ENCODE results near the gene DPH1.

The DPH1 gene

GRCh38 chr17:2027528-2028233 lies 2.3 kb upstream of the DPH1 start:
- FAIRE-seq: no peak

- FAIRE-seq: no peak
Observed at GRCh38 chr17:2028234-2028614, 1.7 kb upstream of the DPH1 start.

DNA sequence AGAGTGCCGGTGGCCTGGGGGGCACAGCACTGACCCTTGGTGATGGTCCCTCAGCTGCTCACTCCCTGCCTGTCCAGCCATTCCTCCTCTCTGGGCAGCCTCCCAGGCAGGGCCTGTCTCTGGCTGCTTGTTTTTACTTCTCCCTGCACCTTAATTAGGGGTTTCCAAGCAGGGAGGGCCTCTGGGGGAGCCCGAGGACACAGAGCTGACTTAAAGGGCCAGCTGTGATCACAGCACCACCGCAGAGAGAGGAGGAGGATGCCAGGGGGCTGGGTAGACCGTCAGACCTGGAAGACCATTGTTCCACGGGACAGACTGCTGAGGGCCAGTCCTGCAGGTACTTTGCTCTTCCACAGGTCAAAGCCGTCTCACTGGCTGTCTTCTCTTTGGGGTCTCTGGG lies 1.2 kb upstream of the DPH1 start:
- FAIRE-seq: no peak

DNA sequence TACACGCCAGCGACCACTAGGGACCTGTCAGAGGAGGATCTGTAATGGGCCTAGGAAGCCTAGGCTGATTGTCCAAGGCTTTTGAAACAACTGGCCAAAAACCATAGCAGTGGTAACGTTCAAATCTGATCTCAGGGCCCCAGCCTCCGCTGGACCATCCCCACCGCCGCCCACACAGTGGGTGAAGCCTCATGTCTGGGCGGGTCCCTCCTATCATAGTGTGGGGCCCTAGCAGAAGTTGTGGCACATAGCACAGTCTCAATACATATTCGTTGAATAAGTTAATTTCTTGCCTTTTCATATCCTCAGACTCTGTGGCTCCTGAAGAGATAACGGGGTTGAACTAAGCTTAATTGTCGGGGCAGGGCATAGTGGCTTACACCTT lies 818 bp downstream of the DPH1 start:
- no peak for FAIRE-seq

- FAIRE-seq: no peak
Observed at GRCh38 chr17:2033153-2033552, 3.2 kb downstream of the DPH1 start.

DNA sequence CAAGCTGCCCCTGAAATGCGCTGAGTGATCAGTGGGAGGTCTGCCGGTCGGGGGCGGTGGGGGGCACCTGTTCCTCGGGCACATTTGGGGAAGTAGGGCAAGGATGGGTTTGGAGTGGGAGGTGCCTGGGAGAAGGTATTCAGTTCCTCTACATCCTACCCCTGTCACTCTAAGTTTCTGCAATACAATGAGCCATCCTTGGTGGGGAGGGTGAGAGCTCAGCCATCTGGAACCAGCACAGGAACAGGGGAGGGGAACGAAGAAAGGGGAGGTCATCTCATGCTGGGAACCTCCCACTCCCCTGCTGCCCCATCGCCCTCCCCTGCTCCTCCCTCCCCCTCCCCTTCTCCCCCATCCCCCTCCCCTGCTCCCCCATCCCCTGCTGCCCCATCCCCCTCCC lies 4.2 kb downstream of the DPH1 start:
- no peak for FAIRE-seq

DNA sequence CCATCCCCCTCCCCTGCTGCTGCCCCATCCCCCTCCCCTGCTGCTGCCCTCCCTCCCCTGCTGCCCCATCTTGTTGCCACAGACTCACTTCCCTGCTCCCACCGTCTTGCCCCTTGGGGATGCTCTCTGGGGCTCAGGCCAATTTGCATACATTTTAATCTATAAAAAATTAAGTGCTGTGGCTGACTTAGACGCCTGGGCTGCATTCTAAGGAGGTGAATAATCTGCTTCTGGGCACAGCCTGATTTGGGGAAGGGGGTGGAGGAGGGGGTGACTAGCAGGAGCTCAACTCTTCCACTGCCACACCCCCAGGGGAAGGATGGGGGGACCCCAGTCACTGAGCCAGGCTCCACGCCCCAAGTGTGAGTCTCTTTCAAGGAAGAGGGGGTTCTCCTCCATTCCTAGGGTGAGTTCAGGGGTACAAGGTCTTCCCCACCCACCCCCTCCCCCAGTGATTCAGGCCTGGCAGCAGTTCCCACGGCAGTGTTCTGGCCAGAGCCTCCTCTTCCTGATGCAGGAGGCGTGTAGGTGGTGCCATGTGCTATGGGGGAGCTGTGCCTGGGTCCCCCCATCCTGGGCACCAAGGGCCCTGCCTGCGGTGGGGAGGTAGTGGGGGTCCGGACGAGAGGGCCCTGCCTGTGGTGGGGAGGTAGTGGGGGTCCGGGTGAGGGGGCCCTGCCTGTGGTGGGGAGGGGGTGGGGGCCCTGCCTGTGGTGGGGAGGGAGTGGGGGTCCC lies 5.0 kb downstream of the DPH1 start:
- no peak for FAIRE-seq

DNA sequence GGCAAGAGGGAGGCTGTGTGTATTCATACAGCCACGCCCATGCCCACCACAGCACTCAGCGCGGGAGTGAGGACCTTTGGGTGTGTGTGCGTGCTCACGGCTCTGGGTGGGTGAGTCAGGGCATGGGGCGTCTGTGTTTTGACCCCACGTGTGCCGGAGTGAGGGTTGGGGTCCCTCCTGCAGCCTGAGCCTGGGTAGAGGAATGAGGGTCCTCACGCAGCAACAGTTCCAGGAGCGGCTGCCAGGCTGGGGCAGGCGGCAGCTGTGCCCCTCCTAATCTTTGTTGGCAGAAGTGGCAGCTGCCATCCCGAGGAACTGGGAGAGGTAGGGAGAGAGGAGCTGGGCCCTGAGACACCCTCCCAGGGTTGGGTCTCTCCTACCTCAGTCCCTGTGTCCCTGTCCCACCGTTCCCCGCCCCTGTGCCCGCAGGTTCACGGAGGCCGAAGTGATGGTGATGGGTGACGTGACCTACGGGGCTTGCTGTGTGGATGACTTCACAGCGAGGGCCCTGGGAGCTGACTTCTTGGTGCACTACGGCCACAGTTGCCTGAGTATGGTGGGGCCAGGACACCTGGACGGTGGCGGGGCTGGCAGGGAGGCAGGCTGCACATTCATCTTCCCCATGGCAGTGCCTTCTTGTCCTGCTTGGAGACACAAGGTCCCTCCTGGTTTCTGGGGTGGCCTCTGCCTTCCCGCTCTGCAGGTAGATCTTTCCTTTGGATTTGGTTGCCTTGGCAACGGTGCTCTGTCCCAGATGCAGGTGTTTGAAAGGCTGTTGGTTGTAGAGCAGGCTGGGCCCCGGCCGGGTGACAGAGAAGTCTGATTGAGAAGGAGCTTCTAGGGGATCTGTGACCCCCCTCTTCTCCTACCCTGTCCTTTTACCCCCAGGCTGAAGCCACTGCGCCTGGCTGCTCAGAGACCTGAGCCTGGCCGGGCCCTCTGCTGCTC lies 5.9 kb downstream of the DPH1 start:
- FAIRE-seq: no peak

GRCh38 chr17:2037155-2037554 lies 7.2 kb downstream of the DPH1 start:
- FAIRE-seq: no peak

- FAIRE-seq: no peak
Observed at GRCh38 chr17:2040219-2040827, 10.4 kb downstream of the DPH1 start.

DNA sequence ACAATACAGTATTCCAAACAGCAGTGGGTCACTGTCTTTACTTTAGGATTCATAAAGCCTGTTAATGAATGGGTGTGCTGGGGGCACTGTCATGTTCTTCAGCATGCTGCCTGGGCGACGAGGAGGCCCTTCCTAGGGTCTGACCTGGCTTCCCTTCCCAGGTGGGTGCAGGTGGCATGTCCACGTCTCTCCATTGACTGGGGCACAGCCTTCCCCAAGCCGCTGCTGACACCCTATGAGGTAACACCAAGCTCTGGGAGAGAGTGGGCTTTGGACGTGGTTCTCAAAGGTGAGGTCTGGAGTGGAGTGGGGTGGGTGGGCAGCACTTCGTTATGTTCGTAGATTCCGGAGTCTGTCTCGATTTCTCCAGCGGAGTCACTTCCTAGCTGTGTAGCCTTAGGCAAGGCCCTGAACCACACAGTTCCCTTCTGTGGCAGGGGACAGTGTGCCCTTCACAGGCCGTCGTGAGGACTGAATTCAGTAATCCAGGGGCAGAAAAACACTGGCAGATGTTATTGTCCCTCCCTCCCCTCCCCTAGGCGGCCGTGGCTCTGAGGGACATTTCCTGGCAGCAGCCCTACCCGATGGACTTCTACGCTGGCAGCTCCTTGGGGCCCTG lies 11.1 kb downstream of the DPH1 start:
- FAIRE-seq: no peak

DNA sequence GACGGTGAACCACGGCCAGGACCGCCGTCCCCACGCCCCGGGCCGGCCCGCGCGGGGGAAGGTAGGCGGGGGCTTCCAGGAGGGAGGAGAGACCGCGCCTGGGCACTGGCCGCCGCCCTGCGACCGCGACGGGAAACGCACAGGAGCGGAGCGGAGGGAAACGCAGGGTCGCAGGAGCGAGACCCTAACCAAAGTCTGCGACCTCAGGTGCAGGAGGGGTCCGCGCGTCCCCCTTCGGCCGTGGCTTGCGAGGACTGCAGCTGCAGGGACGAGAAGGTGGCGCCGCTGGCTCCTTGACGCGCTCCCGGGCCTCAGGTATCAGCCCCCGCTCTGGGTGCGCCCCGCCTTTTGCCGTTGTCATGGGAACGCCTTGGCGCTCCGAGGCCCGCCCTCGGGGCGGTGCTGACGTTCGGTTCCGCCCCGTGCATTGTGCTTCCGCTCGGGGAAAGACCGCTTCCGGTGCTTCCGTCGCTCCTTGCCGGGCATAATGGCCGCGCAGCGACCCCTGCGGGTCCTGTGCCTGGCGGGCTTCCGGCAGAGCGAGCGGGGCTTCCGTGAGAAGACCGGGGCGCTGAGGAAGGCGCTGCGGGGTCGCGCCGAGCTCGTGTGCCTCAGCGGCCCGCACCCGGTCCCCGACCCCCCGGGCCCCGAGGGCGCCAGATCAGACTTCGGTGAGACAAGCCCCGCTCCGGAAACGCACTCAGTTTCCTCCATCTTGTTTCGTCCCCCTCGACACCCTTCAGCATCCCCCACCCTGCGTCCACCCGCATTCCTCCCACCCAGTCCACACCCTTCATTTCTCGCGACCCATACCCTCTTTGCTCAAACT lies 11.8 kb downstream of the DPH1 start, which contains the start of gene OVCA2:
OVCA2 (plus strand) TSS at position 462 of the 829 bp plus-strand sequence; CDS start at position 488, 26 bp downstream.
- FAIRE-seq: peak; percentile 76

DNA sequence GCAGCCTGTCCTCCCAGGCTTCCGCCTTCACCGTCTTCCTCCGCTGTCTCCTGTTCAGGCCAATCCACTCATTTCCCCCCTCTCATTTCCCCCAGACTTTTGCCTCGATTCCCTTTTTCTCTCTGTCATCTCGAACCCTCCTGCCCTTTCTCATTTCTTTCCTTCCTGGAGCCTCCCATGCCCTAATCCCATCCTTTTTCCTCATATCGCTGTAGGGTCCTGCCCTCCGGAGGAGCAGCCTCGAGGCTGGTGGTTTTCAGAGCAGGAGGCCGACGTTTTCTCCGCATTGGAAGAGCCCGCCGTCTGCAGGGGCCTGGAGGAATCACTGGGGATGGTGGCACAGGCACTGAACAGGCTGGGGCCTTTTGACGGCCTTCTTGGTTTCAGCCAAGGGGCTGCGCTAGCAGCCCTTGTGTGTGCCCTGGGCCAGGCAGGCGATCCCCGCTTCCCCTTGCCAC lies 12.5 kb downstream of the DPH1 start:
- no peak for FAIRE-seq

DNA sequence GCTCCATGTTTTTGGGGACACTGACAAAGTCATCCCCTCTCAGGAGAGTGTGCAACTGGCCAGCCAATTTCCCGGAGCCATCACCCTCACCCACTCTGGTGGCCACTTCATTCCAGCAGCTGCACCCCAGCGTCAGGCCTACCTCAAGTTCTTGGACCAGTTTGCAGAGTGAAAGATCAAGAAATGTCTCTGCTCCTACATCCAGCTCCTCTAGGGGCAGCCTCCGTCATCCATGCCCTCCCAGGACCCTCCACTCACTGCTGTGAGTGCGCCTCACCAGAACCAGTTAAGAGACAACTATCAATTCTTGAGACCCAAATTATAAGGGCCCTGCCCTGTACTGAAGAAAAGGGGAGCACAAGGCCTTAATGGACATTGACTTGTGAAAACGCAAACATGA lies 13.0 kb downstream of the DPH1 start:
- no peak for FAIRE-seq

DNA sequence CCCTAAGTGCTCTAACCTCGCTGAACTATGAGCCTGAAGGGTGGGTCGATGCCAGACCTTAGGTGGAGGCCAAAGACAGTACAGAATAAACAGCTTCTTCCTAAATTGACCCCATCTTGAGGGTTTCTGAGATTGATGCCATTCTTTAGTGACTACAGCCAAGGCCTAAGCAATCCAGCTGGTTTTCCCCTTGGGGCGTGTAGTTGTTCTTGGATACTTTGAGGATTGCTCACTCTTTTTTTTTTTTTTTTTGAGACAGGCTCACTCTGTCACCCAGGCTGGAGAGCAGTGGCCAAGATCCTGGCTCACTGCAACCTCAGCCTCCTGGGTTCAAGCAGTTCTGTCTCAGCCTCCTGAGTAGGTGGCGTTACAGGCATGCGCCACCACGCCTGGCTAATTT lies 13.8 kb downstream of the DPH1 start:
- no peak for FAIRE-seq

- FAIRE-seq: no peak
Observed at GRCh38 chr17:2044263-2044894, 14.4 kb downstream of the DPH1 start.

DNA sequence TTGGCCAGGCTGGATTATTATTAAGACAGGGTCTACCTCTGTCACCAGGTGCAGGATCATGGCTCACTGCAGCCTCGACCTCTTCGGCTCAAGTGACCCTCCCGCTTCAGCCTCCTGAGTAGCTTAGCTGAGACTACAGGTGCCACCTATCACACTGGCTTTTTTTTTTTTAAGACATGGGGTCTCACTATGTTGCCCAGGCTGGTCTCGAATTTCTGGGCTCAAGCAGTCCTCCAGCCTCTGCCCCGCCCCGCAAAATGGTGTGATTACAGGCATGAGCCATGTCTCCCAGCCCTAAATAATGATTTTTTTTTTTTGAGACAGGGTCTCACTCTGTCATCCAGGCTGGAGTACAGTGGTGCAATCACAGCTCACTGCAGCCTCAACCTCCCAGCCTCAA lies 17.6 kb downstream of the DPH1 start:
- FAIRE-seq: no peak

DNA sequence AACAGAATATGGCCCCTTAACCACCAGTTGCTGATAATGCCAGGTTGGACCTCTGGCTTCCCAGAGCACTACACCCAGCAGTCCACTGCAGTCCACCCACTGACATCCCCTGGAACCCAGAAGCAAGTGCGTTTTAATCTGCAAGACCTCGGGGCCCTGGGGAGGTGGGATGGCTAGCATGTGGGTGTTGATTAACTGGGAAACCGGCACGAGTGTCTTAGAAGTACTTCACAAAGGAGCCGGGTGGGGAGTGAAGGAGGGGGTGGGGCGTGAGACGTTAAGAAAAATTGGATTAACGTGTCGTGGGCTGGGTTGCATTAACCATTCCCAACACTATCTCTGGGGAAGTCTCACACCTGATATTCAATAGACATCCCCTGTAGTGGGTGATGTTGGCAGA lies 18.9 kb downstream of the DPH1 start:
- FAIRE-seq: no peak

DNA sequence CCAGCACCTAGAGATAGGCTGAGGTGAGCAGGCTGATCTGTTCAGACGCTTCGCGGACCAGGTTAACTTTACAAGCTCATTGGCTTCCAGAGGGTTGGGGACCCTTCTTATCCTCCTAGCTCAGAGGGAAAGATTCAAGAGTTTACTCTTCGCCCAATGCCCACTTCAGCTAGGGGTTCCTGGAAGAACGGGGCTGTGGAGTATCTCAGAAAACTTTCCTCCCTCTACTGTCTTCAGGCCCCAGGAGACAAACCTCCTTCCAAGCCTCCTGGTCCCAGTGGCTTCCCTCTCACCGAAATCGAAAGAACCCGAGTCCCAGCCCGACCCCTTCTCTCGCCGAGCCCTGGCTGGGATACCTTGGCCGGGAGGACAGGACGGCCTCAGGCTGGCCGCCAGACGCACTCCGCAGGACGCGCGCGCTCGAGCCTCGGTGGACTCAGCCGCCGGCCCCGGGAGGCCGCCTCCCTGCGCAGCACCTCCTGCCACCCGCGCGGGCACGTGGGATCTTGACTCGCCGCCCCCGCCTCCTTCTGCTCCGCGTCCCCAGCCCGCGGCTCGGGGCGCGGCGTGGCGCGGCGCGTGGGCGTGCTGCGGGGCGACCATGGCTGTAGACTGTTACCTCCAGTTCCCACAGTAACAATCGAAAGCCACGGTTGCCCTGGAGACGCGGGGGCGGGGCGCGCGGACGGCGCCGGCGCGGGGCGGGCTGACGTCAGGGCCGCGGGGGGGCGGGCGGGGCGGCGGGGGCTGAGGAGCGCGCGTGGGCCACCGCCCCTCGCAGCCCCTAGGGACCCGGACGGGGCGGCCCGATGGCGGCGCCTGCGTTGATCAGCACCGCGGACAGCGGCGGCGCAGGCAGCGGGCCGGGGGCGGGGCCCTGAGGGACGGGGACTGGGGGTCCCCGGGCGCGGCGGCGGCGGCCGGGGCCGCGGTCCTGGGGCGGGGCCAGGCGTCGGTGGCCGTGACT lies 19.7 kb downstream of the DPH1 start:
- FAIRE-seq: no peak

Measured in endometrium (tissue), 2 donors.